Ovary (tissue), 9 donors: ENCODE data around the gene TKTL1. TPM values are rescaled to one million over a fixed set of nuclear protein-coding genes. Genes with fewer than 3 reads are reported as not detected.

ENCODE experiments used
- DNase-seq, 5 donors: peaks; one replicate each; pipeline ENCODE4 v3.0.0-alpha.2; 2019 to 2020
- H3K27ac ChIP-seq, 2 donors: fragments of 200-600 bp; one replicate each; pipeline versions ENCODE4 v1.5.1 to v1.8.0; 2019 to 2022
- H3K27me3 ChIP-seq: fragments of 200-600 bp; one replicate; pipeline ENCODE4 v1.8.0; 2022
- H3K36me3 ChIP-seq: fragments of 200-600 bp; sonication (generic); one replicate; pipeline ENCODE4 v1.5.1; 2019
- H3K4me1 ChIP-seq: one replicate; pipeline ENCODE4 v1.8.1; 2013; ENCODE audit warnings: mild to moderate bottlenecking, moderate library complexity; ENCODE audit not compliant: insufficient read depth
- H3K4me3 ChIP-seq: fragments of 200-600 bp; sonication (generic); one replicate; pipeline ENCODE4 v1.5.1; 2017
- H3K9me3 ChIP-seq, 2 donors: fragments of 200-600 bp in 1 of 2; sonication (generic) in 1 of 2; one replicate each; pipeline versions ENCODE4 v1.5.1 to v1.8.1; 2013 to 2019; ENCODE audit warnings: mild to moderate bottlenecking in 1 of 2, moderate library complexity in 1 of 2
- EP300 ChIP-seq: sonication (generic); formaldehyde crosslinking; IDR thresholded peaks from one replicate; pipeline ENCODE4 v1.6.1; 2017; ENCODE audit warnings: antibody characterized with exemption
- POLR2A ChIP-seq: fragments of 450-650 bp; IDR thresholded peaks from one replicate; pipeline ENCODE4 v1.6.1; 2017; ENCODE audit warnings: antibody characterized with exemption, mild to moderate bottlenecking, moderate library complexity
- WGBS, 3 donors: extraction: QIAGEN DNeasy Blood & Tissue Kit in 1 of 3; methylation state at CpG; one replicate each; pipeline versions ENCODE4 v1.1.5 to v1.1.7; 2013 to 2017; 5-methylcytosine and 5-hydroxymethylcytosine counted together
- intact Hi-C, 4 donors: fragments of 100-400 bp; cut with DNase I; formaldehyde crosslinking; loops; one replicate each; pipeline versions ENCODE4 v1.11.0 to v1.15.1; 2022 to 2023
- polyA plus RNA-seq, 2 donors: library from polyadenylated mRNA; stranded (reverse); fragments of 200-250 nt in 1 of 2; fragments of 350-450 nt in 1 of 2; fragmentation: Illumina TruSeq in 1 of 2; extraction: RNeasy Lipid Tissue Mini Kit (QIAGEN cat#74804) in 1 of 2; gene quantifications; one replicate each; pipeline ENCODE4 v1.2.3, GENCODE V29; 2013 to 2014
- total RNA-seq, 7 donors: library from RNA; depleted of rRNA in 2 of 7; stranded (reverse); fragments of >200 nt in 2 of 7; fragmentation: NEBNext Ultra II Directional in 3 of 7; extraction: Animal tissue kit (Norgen Biotek cat#: 25700) in 3 of 7; gene quantifications; one replicate each; pipeline versions ENCODE4 v1.1.0 to v1.2.4, GENCODE V29; 2016 to 2023
- TF ChIP-seq, protein P1 (sequence below), 3 donors: fragments of 450-650 bp in 2 of 3; fragments of 200-600 bp in 1 of 3; IDR thresholded peaks; one replicate each; pipeline versions ENCODE4 v1.5.1 to v1.8.0; 2016 to 2022; ENCODE audit warnings: antibody characterized with exemption in 3 of 3, mild to moderate bottlenecking in 1 of 3
- donor health status: DM: no; HTN: no; CAD: no; lungs with moderate emphysema.
- donor health status: DM: no; HTN: no; CAD: no.
- donor health status: Bipolar disorder and iron deficiency.
- donor health status: DM: yes; HTN: yes; CAD: no.
- donor health status: DM: no; HTN: no; CAD: no.
- donor health status: DM: yes; HTN: yes; CAD: no.

Gene TKTL1
- total and polyA plus RNA-seq, 9 donors, result 0.12 to 0.91 (median 0.30) TPM; not detected in 3

DNA sequence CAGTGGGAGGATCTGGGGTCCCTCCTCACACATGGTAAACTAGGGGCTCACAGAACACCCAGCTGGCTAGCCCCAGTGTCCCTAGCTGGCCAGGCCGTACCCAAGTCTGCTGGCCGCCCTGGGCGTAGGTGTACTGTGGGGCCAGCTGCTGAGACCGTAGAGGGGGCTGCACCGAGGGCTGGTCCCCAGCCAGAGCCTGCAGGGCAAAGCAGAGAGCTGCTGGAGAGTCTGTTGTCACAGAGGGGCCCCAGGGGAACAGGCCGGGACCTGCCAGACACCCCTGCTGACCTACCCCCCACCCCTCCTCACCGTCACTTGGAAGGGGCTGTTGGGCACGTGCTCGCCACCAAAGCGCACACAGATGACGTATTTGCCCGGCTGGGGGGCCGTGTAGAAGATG, 58.9 kb downstream of the TKTL1 start:
- no peak for DNase-seq
- Histone ChIP-seq H3K27ac (no peak overlapping the region), H3K36me3 (no peaks in the 10 kb centered on the region), H3K4me1 (no peaks in the 10 kb centered on the region), H3K27me3 (no peaks in the 10 kb centered on the region), H3K4me3 (no peak overlapping the region), H3K9me3 (no peaks in the 10 kb centered on the region)
- WGBS, 3 donors, result 82 to 88% (median 86%) methylated on average over 13 of the region's 13 CpGs
- intact Hi-C loops, result no loop called here
- TF ChIP-seq, protein P1, sequence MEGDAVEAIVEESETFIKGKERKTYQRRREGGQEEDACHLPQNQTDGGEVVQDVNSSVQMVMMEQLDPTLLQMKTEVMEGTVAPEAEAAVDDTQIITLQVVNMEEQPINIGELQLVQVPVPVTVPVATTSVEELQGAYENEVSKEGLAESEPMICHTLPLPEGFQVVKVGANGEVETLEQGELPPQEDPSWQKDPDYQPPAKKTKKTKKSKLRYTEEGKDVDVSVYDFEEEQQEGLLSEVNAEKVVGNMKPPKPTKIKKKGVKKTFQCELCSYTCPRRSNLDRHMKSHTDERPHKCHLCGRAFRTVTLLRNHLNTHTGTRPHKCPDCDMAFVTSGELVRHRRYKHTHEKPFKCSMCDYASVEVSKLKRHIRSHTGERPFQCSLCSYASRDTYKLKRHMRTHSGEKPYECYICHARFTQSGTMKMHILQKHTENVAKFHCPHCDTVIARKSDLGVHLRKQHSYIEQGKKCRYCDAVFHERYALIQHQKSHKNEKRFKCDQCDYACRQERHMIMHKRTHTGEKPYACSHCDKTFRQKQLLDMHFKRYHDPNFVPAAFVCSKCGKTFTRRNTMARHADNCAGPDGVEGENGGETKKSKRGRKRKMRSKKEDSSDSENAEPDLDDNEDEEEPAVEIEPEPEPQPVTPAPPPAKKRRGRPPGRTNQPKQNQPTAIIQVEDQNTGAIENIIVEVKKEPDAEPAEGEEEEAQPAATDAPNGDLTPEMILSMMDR (IDR thresholded peaks at IDR 0.05), result no peak

DNA sequence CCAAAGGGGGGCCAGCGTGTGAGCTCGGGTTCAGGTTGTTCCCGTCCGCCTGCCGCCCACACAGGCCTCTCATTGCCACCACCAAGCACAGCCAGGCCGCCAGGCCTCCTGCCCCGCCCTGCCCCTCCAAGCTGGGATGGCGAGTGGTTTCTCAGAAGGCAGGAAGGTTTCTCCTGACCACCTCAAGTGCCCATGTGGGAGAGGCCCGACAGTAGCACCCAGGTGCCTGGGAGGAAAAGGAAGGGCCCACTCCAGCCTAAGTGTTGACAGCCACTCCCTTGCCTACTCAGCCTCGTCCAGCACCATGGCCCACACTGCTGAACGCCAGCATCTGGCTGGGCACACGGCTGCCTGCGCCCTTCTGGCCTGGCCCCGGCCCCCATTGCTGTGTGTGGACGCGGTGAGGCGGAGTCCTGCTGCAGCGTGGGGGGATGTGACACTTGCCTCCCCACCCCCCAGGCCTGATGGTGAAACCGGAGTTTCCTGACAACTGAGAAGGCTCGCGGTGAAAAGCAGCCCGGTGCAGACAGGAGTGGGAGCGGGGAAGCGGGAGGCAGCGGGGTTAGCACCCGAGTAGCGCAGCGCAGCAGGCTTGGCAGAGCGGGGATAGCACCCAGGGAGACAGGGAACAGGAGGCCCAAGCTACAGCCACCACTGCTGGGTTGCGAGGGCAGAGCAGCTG, 59.6 kb downstream of the TKTL1 start:
- H3K27me3 ChIP-seq, result no peaks in the 10 kb centered on the region
- 77 to 84% (median 82%) methylated on average over 30 of the region's 30 CpGs for WGBS, 3 donors
- no peaks in the 10 kb centered on the region for H3K36me3 ChIP-seq
- no peaks in the 10 kb centered on the region for H3K4me1 ChIP-seq
- H3K4me3 ChIP-seq, result no peak overlapping the region
- TF ChIP-seq POLR2A, result no peak
- no peak for TF ChIP-seq EP300
- TF ChIP-seq, protein P1 (IDR thresholded peaks at IDR 0.05), result no peak
- no peak for DNase-seq
- intact Hi-C loops, result no loop called here
- H3K9me3 ChIP-seq, result no peaks in the 10 kb centered on the region
- H3K27ac ChIP-seq, result no peak overlapping the region

DNA sequence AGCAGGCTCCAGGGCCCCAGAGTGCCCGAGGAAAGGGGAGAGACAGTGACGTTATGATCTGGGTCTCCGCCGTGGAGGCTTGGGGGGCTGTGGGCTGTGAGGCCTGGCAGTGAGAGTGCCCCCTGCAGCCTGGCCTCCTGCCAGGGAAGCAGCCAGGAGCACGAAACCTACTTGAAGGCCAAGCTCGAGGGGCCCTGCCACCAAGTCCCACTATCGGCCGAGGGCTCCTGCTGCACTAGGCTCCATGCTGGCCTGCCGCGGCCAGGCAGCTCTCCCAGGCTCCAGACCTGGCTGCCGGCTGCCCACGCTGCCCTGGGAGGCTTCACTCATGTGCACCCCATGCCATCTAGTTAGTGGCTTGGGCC, 60.2 kb downstream of the TKTL1 start:
- Histone ChIP-seq H3K27ac (no peak overlapping the region), H3K4me1 (no peaks in the 10 kb centered on the region), H3K27me3 (no peaks in the 10 kb centered on the region), H3K36me3 (no peaks in the 10 kb centered on the region), H3K9me3 (no peaks in the 10 kb centered on the region), H3K4me3 (no peak overlapping the region)
- intact Hi-C loops, result no loop called here
- no peak for DNase-seq
- TF ChIP-seq POLR2A, result no peak
- TF ChIP-seq, protein P1 (IDR thresholded peaks at IDR 0.05), result no peak
- TF ChIP-seq EP300, result no peak
- 71 to 87% (median 80%) methylated on average over 8 to 12 of the region's 12 CpGs for WGBS, 3 donors

DNA sequence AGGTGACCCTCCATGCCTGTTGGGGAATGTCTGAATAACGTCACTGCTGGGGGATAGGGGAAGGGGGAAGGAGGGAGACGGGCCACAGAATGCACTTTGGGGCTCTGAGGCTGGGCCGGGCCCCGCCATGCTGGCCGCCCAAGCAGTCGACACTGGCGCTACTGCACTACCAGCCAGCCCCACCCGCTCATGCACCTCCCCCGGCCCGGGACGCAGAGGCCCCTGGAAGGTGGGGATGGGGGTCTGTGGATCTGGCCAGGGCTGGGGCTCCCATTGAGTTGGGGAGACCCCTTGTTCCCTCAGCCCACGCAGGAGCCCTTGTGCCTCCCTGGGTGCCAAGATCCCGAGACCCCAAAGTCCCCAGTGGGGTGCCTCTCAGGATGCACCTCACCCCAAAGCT, 61.0 kb downstream of the TKTL1 start:
- no peak overlapping the region for H3K27ac ChIP-seq
- no peaks in the 10 kb centered on the region for H3K36me3 ChIP-seq
- H3K9me3 ChIP-seq, result no peaks in the 10 kb centered on the region
- H3K4me1 ChIP-seq, result no peaks in the 10 kb centered on the region
- TF ChIP-seq, protein P1 (IDR thresholded peaks at IDR 0.05), result no peak
- TF ChIP-seq EP300, result no peak
- TF ChIP-seq POLR2A, result no peak
- H3K4me3 ChIP-seq, result no peak overlapping the region
- H3K27me3 ChIP-seq, result no peaks in the 10 kb centered on the region
- DNase-seq, result no peak
- 74 to 86% (median 78%) methylated on average over 13 of the region's 13 CpGs for WGBS, 3 donors
- intact Hi-C loops, result no loop called here
